Iris pigment epithelial cell (primary cell): Measurements from ENCODE around the gene DDX1.

Experiments used
- DNase-seq: peaks from one replicate; pipeline ENCODE4 v3.0.0-alpha.2; 2011; ENCODE audit warnings: low read depth

Gene DDX1

GRCh38 chr2:15664273-15665066 lies 72.8 kb downstream of the DDX1 start:
- no peak for DNase-seq

GRCh38 chr2:15665067-15665942 lies 73.6 kb downstream of the DDX1 start:
- DNase-seq, result no peak

- no peak for DNase-seq
Observed at GRCh38 chr2:15665943-15666460, 74.3 kb downstream of the DDX1 start.

GRCh38 chr2:15666861-15667808 lies 75.5 kb downstream of the DDX1 start:
- no peak for DNase-seq

- DNase-seq, result peak; percentile 47
Observed at GRCh38 chr2:15667809-15668556, 76.3 kb downstream of the DDX1 start.

GRCh38 chr2:15668611-15669305 lies 77.1 kb downstream of the DDX1 start:
- DNase-seq, result peak; percentile 88

- no peak for DNase-seq
Observed at GRCh38 chr2:15669375-15669910, 77.8 kb downstream of the DDX1 start.

GRCh38 chr2:15670469-15670868 lies 78.8 kb downstream of the DDX1 start:
- DNase-seq, result no peak

GRCh38 chr2:15670981-15671380 lies 79.3 kb downstream of the DDX1 start:
- no peak for DNase-seq

GRCh38 chr2:15671409-15671808 lies 79.7 kb downstream of the DDX1 start:
- no peak for DNase-seq

- DNase-seq, result no peak
Observed at GRCh38 chr2:15671842-15672815, 80.5 kb downstream of the DDX1 start.

GRCh38 chr2:15672961-15673918 lies 81.6 kb downstream of the DDX1 start:
- DNase-seq, result no peak

- DNase-seq, result peak; percentile 71
Observed at GRCh38 chr2:15673919-15674636, 82.4 kb downstream of the DDX1 start.

- peak; percentile 58 for DNase-seq
Observed at GRCh38 chr2:15674637-15675455, 83.2 kb downstream of the DDX1 start.

- peak; percentile 48 for DNase-seq
Observed at GRCh38 chr2:15675456-15676195, 84.0 kb downstream of the DDX1 start.
